Activated naive CD8-positive, alpha-beta T cell treated with anti-CD3 and anti-CD28 coated beads, Interleukin-2, amount 10 ng/mL, durations not matched to agents 7 days and 5 days (primary cell): ENCODE data around the gene ARL15. TPM values are rescaled to one million over a fixed set of nuclear protein-coding genes. Genes with fewer than 3 reads are reported as not detected.

Source experiments
- ATAC-seq: fragments of 150-1000 bp; cut with Tn5 transposase; one replicate; pipeline ENCODE4 v1.10.0; 2021; ENCODE audit warnings: low read depth, moderate library complexity
- POLR2A ChIA-PET: fragments of 350-600 bp; sonication (Branson Sonifier 250); formaldehyde crosslinking; loops from one replicate; lab custom pipeline; 2021; ENCODE audit warnings: antibody characterized with exemption; lab: Charles Lee
- DNase-seq: peaks from one replicate; pipeline ENCODE4 v3.0.0; 2021
- H3K27ac Mint-ChIP-seq: one replicate; pipeline ENCODE4 v1.8.0; 2022; ENCODE audit warnings: mild to moderate bottlenecking, mixed read lengths
- H3K27me3 Mint-ChIP-seq: one replicate; pipeline ENCODE4 v1.8.0; 2022; ENCODE audit warnings: mild to moderate bottlenecking, moderate library complexity, mixed read lengths
- H3K36me3 Mint-ChIP-seq: one replicate; pipeline ENCODE4 v1.8.0; 2021; ENCODE audit warnings: mild to moderate bottlenecking, mixed read lengths
- H3K4me1 Mint-ChIP-seq: one replicate; pipeline ENCODE4 v1.8.0; 2021; ENCODE audit warnings: mixed read lengths
- H3K4me3 Mint-ChIP-seq: one replicate; pipeline ENCODE4 v1.8.0; 2022; ENCODE audit warnings: mild to moderate bottlenecking, moderate library complexity, mixed read lengths
- H3K9me3 Mint-ChIP-seq: one replicate; pipeline ENCODE4 v1.8.0; 2021; ENCODE audit warnings: mixed read lengths
- total RNA-seq, 2 experiments: library from RNA; stranded (reverse); gene quantifications; one replicate each; pipeline ENCODE4 v1.2.3, GENCODE V29; 2021

ARL15 gene
- total RNA-seq, 2 experiments from 2014 or later, result 9.8 to 12.2 TPM

- ATAC-seq, result no peak
- Mint-ChIP-seq H3K27me3 (no peaks in the 10 kb centered on the region), H3K4me3 (no peak overlapping the region), H3K27ac (no peak overlapping the region), H3K36me3 (no peaks in the 10 kb centered on the region), H3K4me1 (peaks cover 3% of the 10 kb centered on the region), H3K9me3 (no peaks in the 10 kb centered on the region)
- no peak for DNase-seq
- POLR2A ChIA-PET, result interaction anchor here (0.6 kb wide), 1 partner anchor 732 kb away, joined by 3 read pairs; no protein-coding TSS in a partner anchor
Measured at GRCh38 chr5:54215233-54215736, 95.1 kb downstream of the ARL15 start.

DNA sequence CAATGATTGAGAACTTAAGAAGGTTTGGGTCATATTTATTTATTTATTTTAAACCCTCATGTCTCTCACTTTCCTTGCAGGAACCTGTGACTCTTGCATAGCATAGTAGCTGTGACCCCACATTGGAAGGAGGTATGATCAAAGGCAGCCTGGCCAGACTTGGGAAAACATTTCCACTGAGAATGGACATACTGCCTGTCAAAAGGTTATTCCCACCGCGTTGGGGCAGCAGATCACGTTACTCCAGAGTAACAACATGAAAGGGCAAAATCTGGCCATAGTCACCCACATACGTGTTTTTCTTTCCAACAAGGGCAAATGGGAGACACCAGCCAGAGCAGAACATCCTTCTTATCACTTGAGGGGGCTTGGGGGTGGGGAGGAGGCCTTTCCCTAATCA is 95.7 kb downstream of the ARL15 start:
- no peaks in the 10 kb centered on the region for H3K27me3 Mint-ChIP-seq
- no peak overlapping the region for H3K27ac Mint-ChIP-seq
- no peak for DNase-seq
- no peaks in the 10 kb centered on the region for H3K36me3 Mint-ChIP-seq
- no peaks in the 10 kb centered on the region for H3K9me3 Mint-ChIP-seq
- H3K4me1 Mint-ChIP-seq, result peaks cover 3% of the 10 kb centered on the region
- POLR2A ChIA-PET, result interaction anchor here (0.6 kb wide), 1 partner anchor 731 kb away, joined by 3 read pairs; no protein-coding TSS in a partner anchor
- no peak for ATAC-seq
- no peak overlapping the region for H3K4me3 Mint-ChIP-seq

- POLR2A ChIA-PET, result no interaction called here
- Mint-ChIP-seq H3K4me1 (peaks cover 3% of the 10 kb centered on the region), H3K27ac (no peak overlapping the region), H3K36me3 (no peaks in the 10 kb centered on the region), H3K9me3 (no peaks in the 10 kb centered on the region), H3K4me3 (no peak overlapping the region), H3K27me3 (no peaks in the 10 kb centered on the region)
- DNase-seq, result no peak
- ATAC-seq, result no peak
Measured at GRCh38 chr5:54212331-54212730, 98.0 kb downstream of the ARL15 start.

DNA sequence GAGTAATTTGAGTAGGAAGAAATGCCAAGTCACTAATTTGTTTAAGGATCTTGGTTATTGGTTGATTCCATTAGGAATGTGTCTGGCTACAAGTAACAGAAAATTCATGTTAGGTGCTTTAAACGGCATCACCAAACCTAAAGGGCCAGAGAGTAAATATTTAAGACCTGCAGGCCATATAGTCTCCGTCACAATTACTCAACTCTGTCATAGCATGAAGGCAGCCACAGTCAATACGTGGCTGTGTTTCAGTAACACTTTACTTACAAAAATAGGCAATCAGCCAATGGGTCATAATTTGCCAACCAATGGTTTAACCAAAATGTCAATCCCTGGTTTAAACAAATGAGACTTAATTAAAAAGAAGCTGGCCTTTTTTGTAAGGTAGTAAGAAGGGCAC is 98.5 kb downstream of the ARL15 start:
- Mint-ChIP-seq H3K4me1 (peaks cover 3% of the 10 kb centered on the region), H3K36me3 (no peaks in the 10 kb centered on the region), H3K27ac (no peak overlapping the region), H3K9me3 (no peaks in the 10 kb centered on the region), H3K4me3 (no peak overlapping the region), H3K27me3 (no peaks in the 10 kb centered on the region)
- DNase-seq (no peak), ATAC-seq (no peak)
- POLR2A ChIA-PET, result no interaction called here

GRCh38 chr5:54207566-54207965 is 102.8 kb downstream of the ARL15 start:
- no peak overlapping the region for H3K27ac Mint-ChIP-seq
- POLR2A ChIA-PET, result no interaction called here
- no peaks in the 10 kb centered on the region for H3K4me1 Mint-ChIP-seq

GRCh38 chr5:54206580-54207229 is 103.7 kb downstream of the ARL15 start:
- Mint-ChIP-seq H3K4me1 (no peaks in the 10 kb centered on the region), H3K27me3 (no peaks in the 10 kb centered on the region)

More at GRCh38 chr5:54207566-54207965, 102.8 kb downstream of the ARL15 start:
- no peak for ATAC-seq
- no peaks in the 10 kb centered on the region for H3K9me3 Mint-ChIP-seq
- no peak overlapping the region for H3K4me3 Mint-ChIP-seq
- no peaks in the 10 kb centered on the region for H3K27me3 Mint-ChIP-seq
- no peaks in the 10 kb centered on the region for H3K36me3 Mint-ChIP-seq
- DNase-seq, result no peak

GRCh38 chr5:54205918-54206317 is 104.5 kb downstream of the ARL15 start:
- H3K27me3 Mint-ChIP-seq, result no peaks in the 10 kb centered on the region
- H3K27ac Mint-ChIP-seq, result no peak overlapping the region
- ATAC-seq, result no peak
- H3K36me3 Mint-ChIP-seq, result peaks cover 4% of the 10 kb centered on the region
- H3K4me1 Mint-ChIP-seq, result no peaks in the 10 kb centered on the region
- POLR2A ChIA-PET, result no interaction called here
- no peak overlapping the region for H3K4me3 Mint-ChIP-seq
- peaks cover 4% of the 10 kb centered on the region for H3K9me3 Mint-ChIP-seq
- no peak for DNase-seq

More at GRCh38 chr5:54206580-54207229, 103.7 kb downstream of the ARL15 start:
- no peak for DNase-seq
- H3K9me3 Mint-ChIP-seq, result no peaks in the 10 kb centered on the region
- H3K36me3 Mint-ChIP-seq, result no peaks in the 10 kb centered on the region
- POLR2A ChIA-PET, result no interaction called here
- no peak overlapping the region for H3K27ac Mint-ChIP-seq
- no peak for ATAC-seq
- no peak overlapping the region for H3K4me3 Mint-ChIP-seq

GRCh38 chr5:54205453-54205852 is 104.9 kb downstream of the ARL15 start:
- H3K9me3 Mint-ChIP-seq, result peaks cover 6% of the 10 kb centered on the region
- H3K27ac Mint-ChIP-seq, result no peak overlapping the region
- no peaks in the 10 kb centered on the region for H3K4me1 Mint-ChIP-seq
- POLR2A ChIA-PET, result no interaction called here
- H3K36me3 Mint-ChIP-seq, result peaks cover 6% of the 10 kb centered on the region
- DNase-seq (no peak), ATAC-seq (no peak)
- no peaks in the 10 kb centered on the region for H3K27me3 Mint-ChIP-seq
- H3K4me3 Mint-ChIP-seq, result no peak overlapping the region

- DNase-seq (no peak), ATAC-seq (no peak)
- peaks cover 6% of the 10 kb centered on the region for H3K9me3 Mint-ChIP-seq
- no peak overlapping the region for H3K27ac Mint-ChIP-seq
- POLR2A ChIA-PET, result no interaction called here
- peaks cover 8% of the 10 kb centered on the region for H3K36me3 Mint-ChIP-seq
- H3K4me3 Mint-ChIP-seq, result no peak overlapping the region
- no peaks in the 10 kb centered on the region for H3K27me3 Mint-ChIP-seq
- no peaks in the 10 kb centered on the region for H3K4me1 Mint-ChIP-seq
Measured at GRCh38 chr5:54197018-54197417, 113.4 kb downstream of the ARL15 start.

DNA sequence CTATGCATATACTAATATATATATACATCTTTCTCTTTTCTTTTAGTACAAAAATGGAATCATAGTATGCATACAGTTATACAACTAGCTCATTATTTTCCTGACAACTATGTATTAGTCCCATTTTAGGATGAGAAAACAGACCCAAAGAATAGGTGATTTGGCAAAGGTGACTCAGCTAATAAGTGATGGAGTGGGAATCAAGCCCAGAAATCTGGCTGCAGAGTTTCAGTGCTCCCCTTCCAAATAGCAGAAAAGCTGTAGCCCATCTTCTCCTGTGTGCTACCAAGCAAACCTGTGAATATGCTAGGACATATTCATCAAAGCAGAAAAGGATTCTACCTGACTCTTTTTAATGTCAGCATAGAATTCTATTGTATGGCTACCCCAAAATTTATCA is 114.7 kb downstream of the ARL15 start:
- DNase-seq (no peak), ATAC-seq (no peak)
- POLR2A ChIA-PET, result interaction anchor here (1.1 kb wide), 1 partner anchor 24 kb away, joined by 4 read pairs; no protein-coding TSS in a partner anchor
- H3K4me1 Mint-ChIP-seq, result no peaks in the 10 kb centered on the region
- H3K4me3 Mint-ChIP-seq, result no peak overlapping the region
- no peaks in the 10 kb centered on the region for H3K9me3 Mint-ChIP-seq
- no peaks in the 10 kb centered on the region for H3K27me3 Mint-ChIP-seq
- no peak overlapping the region for H3K27ac Mint-ChIP-seq
- H3K36me3 Mint-ChIP-seq, result peaks cover 3% of the 10 kb centered on the region

DNA sequence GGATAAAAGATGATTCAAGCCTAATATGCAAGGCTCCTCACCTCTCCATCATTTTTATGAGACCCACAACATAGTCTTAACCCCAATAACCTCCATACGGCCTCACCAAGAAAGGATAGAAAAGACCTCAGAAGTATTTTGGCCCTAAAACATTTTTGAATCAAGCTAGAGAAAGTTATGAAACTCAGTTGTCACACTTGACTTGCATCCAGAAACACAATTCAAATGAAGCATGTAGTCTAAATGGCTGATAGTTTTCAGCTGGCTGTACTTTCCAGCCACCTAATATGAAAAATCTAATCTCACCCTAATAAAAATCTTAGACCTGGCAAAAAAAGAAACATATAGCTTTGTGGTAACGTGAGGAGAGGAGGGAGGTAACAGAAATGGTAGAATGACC is 116.1 kb downstream of the ARL15 start:
- no peak for ATAC-seq
- H3K9me3 Mint-ChIP-seq, result no peaks in the 10 kb centered on the region
- DNase-seq, result no peak
- H3K36me3 Mint-ChIP-seq, result peaks cover 1% of the 10 kb centered on the region
- H3K27me3 Mint-ChIP-seq, result no peaks in the 10 kb centered on the region
- no peak overlapping the region for H3K27ac Mint-ChIP-seq
- POLR2A ChIA-PET, result no interaction called here
- no peaks in the 10 kb centered on the region for H3K4me1 Mint-ChIP-seq
- H3K4me3 Mint-ChIP-seq, result no peak overlapping the region

- ATAC-seq, result no peak
- H3K36me3 Mint-ChIP-seq, result no peaks in the 10 kb centered on the region
- POLR2A ChIA-PET, result no interaction called here
- no peak overlapping the region for H3K27ac Mint-ChIP-seq
- H3K4me1 Mint-ChIP-seq, result peaks cover 2% of the 10 kb centered on the region
- H3K4me3 Mint-ChIP-seq, result no peak overlapping the region
- no peak for DNase-seq
- no peaks in the 10 kb centered on the region for H3K27me3 Mint-ChIP-seq
- H3K9me3 Mint-ChIP-seq, result peaks cover 2% of the 10 kb centered on the region
Measured at GRCh38 chr5:54187694-54188093, 122.7 kb downstream of the ARL15 start.

- peaks cover 2% of the 10 kb centered on the region for H3K4me1 Mint-ChIP-seq
- H3K36me3 Mint-ChIP-seq, result no peaks in the 10 kb centered on the region
- DNase-seq, result no peak
- POLR2A ChIA-PET, result no interaction called here
- H3K4me3 Mint-ChIP-seq, result no peak overlapping the region
- H3K27ac Mint-ChIP-seq, result no peak overlapping the region
- no peaks in the 10 kb centered on the region for H3K27me3 Mint-ChIP-seq
- peaks cover 2% of the 10 kb centered on the region for H3K9me3 Mint-ChIP-seq
- no peak for ATAC-seq
Measured at GRCh38 chr5:54186912-54187445, 123.4 kb downstream of the ARL15 start.

- Mint-ChIP-seq H3K27me3 (no peaks in the 10 kb centered on the region), H3K4me1 (peaks cover 2% of the 10 kb centered on the region), H3K9me3 (peaks cover 4% of the 10 kb centered on the region), H3K4me3 (no peak overlapping the region), H3K36me3 (no peaks in the 10 kb centered on the region), H3K27ac (no peak overlapping the region)
- DNase-seq (no peak), ATAC-seq (no peak)
- POLR2A ChIA-PET, result no interaction called here
Measured at GRCh38 chr5:54186108-54186507, 124.3 kb downstream of the ARL15 start.
